Measurements from ENCODE around the gene ASIC1.

DNA sequence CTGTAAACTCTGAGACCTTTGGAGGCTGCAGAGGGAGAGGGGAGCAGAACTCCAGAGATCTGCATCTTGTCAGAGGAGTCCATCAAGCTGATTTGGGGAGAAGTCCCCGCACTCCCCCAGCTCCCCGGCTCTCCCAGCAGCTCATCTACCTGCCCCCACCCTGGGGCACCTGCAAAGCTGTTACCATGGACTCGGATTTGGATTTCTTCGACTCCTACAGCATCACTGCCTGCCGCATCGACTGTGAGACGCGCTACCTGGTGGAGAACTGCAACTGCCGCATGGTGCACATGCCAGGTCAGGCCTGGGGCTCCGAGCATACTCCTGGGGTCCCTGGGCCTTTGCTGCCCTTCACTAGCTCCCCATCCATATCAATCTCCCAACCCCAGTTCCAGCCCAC is 20.9 kb downstream of the ASIC1 start:
- TF ChIP-seq POLR2A (IDR thresholded peaks at IDR 0.05; ENCODE audit: insufficient read depth in 1 of 2, low read depth in 2 of 2, low read length in 2 of 2): no peak
- TF ChIP-seq, protein P1, sequence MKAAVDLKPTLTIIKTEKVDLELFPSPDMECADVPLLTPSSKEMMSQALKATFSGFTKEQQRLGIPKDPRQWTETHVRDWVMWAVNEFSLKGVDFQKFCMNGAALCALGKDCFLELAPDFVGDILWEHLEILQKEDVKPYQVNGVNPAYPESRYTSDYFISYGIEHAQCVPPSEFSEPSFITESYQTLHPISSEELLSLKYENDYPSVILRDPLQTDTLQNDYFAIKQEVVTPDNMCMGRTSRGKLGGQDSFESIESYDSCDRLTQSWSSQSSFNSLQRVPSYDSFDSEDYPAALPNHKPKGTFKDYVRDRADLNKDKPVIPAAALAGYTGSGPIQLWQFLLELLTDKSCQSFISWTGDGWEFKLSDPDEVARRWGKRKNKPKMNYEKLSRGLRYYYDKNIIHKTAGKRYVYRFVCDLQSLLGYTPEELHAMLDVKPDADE (CRISPR knock-in tag; IDR thresholded peaks at IDR 0.05): no peak
- no peak for TF ChIP-seq ZNF350 (CRISPR knock-in tag; IDR thresholded peaks at IDR 0.05; ENCODE audit: borderline replicate concordance, low read depth)
- TF ChIP-seq ELF4 (CRISPR knock-in tag; IDR thresholded peaks at IDR 0.05; ENCODE audit: borderline replicate concordance): no peak

Data from HepG2 (cell line).